Measurements from ENCODE around the gene SPRY4.
"Not testable (repeated sequence)": the region's sequence is repeated elsewhere in the genome, so short reads cannot be mapped to it uniquely, and the experiment has no call there.

The SPRY4 gene

DNA sequence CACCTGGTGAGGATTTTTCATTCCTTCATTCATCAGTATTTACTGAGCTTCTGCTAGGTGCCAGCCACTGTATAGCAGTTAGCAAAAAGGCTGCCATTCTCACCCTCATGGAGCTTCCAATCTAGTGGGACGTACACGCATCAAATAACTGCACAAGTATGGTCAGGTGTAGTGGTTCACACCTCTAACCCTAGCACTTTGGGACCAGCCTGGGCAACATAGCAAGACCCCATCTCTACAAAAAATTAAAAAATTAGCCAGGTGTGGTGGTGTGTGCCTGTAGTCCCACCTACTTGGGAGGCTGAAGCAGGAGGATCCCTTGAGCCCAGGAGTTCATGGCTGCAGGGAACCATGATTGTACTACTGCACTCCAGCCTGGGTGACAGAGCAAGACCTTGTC, 8.9 kb upstream of the SPRY4 start:
- DNase-seq, result not testable (repeated sequence)

- no peak for DNase-seq
These were observed 5.6 kb upstream of the SPRY4 start for GRCh38 chr5:142330444-142330843.

DNA sequence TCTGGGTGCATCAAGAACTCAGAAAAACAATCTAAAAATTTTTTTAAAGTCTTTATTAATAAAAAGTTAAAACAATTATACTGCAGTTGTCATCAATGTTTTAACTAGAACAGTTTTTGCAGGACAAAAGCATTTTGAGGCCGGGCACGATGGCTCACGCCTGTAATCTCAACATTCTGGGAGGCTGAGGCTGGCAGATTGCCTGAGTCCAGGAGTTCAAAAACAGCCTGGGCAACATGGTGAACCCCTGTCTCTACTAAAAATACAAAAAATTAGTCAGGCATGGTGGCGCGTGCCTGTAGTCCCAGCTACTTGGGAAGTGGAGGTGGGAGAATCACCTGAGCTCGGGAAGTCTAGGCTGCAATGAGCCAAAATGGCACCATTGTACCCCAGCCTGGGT, 5.2 kb upstream of the SPRY4 start:
- no peak for DNase-seq

- no peak for DNase-seq
These were observed 2.5 kb upstream of the SPRY4 start for GRCh38 chr5:142327111-142327842.

DNA sequence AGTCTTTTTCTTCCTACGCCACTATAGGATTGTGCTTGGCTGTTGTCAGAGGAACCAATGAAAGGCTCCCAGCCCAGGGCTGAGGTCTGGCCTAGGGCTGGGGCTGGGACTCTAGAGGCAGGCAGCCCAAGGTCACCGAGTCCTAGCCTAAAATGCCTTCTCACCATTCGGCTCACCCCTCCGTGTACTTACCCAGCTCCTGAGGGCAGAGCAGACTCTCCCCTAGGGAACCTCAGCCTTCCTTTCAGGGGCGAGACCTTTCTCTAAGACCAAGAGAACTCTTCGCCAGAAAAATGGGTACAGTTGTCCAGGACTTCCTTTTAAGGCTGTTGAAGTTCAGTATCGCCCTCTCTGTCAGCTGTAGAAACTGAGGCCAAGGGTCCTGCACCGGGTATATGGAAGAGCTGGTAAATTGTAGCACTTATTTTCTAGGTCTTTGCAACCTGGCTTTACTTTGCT, 1.7 kb upstream of the SPRY4 start:
- no peak for DNase-seq

- DNase-seq, result no peak
These were observed 1.1 kb upstream of the SPRY4 start for GRCh38 chr5:142325725-142326479.

DNA sequence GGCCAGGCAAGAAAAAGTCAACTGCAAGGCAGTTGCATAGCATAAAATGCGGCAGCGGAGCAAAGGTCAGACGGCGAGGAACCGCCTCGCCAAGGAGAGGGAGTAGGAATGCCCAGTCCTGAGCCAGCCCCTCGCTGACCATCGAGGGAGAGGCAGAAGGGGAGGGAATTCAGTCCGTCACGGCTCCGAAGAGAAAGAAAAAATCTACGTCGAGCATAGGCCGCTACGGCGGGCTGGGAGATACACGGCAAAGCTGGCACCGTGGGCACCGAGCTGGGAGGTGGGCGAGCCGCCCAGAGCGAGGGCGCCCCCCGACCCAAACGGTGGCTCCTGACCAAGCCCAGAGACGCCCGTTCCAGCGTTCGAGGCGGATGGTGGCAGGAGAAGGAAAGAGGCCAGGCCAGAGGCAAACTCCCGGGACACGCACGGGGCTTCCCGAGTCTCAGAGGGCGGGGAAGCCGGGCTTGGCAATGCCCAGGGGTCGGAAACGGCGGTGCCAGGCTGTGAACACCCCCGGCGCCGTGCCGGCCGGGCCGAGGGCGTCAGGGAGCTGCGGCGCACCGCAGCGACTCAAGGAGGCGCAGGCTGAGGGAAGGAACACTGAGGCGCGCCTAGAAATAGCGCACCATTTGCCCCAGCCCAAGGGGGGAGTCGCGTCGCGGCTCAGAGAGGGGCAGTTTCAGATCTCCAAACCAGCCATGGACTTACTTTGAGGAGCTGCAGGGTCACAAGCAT, 518 bp downstream of the SPRY4 start:
- DNase-seq, result no peak

DNA sequence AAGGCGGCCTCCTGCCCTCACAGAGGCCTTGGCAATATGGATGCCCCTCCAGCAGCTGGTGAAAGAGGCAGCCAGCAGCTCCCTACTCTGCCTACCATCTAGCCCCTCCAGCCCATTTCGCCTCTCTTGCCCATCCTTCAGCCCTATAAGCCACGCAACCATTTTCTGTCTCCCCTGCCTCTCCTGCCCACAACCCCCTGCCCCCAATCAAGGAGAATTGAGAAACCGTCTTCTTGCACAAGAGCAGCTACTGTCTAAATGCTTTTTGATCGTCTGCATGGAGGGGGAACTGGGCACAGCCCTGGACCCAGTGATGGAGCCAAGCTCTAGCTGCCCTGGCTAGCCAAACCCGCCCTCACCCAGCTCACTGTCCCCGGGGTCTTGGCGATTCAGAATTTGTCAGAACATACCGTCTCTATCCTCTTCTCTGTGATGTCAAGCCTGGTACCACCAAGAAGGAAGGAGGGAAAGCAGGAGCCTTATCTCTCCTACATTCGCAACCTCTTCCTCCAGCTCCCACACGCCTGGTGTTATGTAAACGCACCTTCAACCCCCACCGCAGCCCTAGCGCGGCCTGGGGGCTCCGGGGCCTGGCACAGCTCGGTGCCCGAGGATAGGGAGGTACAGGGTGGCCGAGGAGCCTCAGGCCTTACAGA, 1.2 kb downstream of the SPRY4 start:
- DNase-seq, result no peak

- no peak for DNase-seq
These were observed 1.9 kb downstream of the SPRY4 start for GRCh38 chr5:142322747-142323479.

DNA sequence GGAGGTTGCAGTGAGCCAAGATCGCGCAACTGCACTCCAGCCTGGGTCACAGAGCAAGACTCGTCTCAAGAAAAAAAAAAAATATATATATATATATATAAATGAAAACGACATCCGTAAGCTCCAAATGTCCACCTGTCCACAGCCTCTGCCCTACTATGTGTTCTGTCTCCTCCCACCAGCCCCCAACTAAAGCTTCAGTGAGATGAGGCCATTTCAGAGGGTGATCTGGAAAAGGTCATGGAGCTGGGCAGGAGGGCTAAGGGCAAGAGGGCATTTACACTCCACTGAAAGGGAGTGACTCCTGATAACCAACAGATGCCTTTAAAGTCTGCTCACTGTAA, 2.4 kb downstream of the SPRY4 start:
- DNase-seq, result no peak

GRCh38 chr5:142320851-142321560, 3.8 kb downstream of the SPRY4 start:
- no peak for DNase-seq

DNA sequence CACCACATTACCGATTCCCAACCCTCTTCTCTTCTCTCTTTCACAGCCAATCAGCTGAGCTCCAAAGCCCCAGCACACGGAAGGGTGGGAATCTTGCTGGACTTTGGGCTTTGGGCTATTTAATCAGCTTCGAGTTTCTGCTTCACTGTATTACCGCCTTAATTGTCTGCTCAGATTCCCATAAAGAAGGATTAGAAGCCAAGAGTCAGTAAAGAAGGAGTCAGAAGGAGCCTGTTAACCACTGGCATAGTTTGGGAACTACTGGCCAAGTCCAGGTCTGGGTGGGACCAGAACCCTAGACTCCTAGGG, 4.4 kb downstream of the SPRY4 start:
- DNase-seq, result no peak

DNA sequence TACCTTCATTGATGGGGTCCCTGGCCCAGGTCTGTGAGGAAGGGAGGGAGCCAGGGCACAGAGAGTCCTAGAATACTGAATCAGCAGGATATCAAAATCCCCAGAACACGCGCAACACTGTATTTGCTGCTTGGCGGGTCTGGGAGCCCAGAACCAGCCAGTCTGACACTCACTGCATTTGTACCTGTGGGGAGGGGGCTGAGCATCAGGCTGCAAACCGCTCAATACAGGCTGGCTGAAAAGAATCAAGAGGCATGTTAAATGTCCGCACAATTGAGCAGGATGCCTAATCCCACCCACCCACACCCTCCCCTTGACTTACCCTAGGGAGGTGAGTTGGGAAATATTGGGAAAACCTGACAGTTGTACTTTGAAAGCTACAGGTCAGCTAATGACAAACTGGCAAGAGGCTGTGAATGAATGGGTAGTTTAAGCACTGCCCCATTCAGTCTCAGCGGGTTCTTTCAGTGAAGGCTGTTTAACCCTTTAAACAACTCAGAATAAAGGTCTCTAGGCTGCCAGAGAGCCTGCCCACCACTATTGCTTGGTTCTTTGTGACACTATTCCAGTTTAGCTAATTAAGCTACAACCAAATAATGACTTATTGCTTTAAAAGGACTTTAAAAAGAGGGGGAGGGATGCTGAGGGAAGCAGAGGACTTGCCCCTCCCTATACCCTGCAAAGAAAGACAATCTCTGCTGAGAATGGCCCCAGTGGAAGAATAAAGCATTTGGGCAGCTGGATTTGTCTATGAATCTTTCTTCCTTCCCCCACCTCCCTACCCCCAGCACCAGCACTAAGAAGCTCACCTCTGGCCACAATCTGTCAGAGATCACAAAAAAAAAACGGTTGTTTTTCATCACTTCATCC, 5.0 kb downstream of the SPRY4 start:
- DNase-seq, result no peak

- no peak for DNase-seq
These were observed 5.7 kb downstream of the SPRY4 start for GRCh38 chr5:142319105-142319504.

DNA sequence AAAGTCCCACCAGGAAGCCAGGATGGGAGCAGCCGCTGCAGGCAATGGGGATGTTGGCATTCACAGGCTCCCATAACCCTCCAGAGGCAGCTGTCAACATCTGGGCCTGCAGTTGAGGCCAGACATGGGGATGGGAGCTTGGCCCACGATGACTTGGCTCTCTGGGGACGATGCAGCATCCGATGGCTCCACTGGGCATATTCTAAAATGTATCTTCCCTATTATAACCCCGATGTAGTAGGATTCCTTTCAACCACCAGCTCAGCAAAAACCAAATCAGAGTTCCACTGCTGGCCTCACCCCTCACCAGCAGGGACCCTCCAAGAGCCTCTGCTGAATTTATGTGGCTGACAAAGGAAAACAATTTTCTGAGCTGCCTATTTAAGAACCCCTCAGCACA, 7.1 kb downstream of the SPRY4 start:
- no peak for DNase-seq

DNA sequence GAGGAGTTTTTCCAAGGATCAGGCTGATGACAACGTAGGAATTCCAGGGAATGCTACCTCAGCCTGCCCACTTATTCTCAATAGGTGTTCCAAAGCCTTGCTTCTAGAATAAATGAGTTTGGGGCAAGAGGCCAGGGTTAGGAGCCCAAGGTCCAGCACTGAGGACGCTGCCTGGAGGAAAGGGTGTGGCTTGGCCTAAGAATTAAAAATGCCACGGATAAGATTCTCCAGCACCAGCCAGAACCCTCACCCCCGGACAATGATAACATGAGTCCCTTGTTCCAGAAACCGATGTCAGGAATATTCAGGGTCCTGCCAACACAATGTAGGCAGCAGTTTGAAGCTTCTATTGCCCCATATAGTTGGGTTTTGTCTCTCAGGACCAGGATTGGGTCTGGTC, 7.6 kb downstream of the SPRY4 start:
- DNase-seq, result no peak

- DNase-seq, result no peak
These were observed 8.1 kb downstream of the SPRY4 start for GRCh38 chr5:142316681-142317080.

GRCh38 chr5:142316051-142316450, 8.8 kb downstream of the SPRY4 start:
- DNase-seq, result no peak

DNA sequence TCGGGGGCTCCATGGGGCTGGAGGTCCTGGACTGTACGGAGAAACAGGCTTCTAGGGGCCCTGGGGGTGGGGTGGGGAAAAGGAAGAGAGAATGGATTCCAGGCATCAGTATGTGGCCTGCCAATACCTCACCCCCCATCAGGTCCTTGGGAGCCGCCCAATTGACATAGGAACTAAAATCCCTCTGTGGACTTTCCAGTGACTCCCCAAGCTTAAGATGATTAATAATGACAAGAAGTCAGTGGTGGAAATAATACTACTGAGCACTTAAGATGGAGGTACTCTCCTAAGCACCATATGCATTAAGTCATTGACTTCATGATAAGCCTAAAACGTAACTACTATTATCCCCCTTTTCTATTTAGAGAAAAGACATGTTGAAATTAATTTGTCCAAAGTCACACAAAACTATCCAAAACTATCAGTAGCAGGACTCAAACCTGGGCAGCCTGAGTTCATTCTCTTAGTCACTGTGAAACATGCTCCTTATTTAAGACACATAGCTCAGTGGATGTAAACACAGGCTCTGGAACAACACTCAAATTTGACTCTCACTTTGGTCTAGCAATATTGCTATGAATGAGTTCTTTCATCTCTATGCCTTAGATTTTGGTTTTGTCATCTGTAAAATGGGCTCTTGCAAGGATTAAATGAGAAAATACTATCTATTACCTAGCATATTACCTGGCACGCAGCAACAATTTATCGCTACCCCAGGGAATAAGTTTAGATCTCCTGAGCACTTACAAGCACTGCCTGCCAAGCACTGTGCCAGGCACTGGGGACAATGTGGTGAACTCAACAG, 9.5 kb downstream of the SPRY4 start:
- no peak for DNase-seq

DNA sequence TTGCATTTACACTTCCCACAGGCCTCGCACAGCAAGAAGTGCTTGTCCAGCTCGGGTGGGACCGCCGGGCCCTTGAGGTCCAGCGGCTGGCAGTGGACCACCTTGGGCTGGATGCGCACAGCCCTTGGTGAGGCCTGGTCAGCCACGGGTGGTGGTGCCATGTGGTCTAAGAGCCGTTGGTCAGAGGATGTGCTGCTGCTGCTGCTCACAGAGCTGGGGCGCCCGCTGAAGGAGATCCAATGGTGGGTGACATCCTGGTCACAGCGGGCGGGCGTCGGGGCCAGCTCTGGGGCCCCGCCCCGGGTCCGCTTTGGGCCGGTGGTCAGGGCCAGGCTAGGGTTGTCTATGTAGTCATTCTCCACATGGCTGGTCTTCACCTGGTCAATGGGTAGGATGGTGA, 10.2 kb downstream of the SPRY4 start:
- DNase-seq, result no peak
